Panc1 (cell line): ENCODE measurements around the gene WNT7B. TPM values are rescaled to one million over a fixed set of nuclear protein-coding genes. Genes with fewer than 3 reads are reported as not detected.

Source experiments
- ATAC-seq: fragments of 200-7000 bp; cut with Tn5 transposase; 2 replicates; pipeline ENCODE4 v1.9.1; 2020; ENCODE audit warnings: mild to moderate bottlenecking, moderate library complexity
- BruUV-seq: library from RNA; stranded (reverse); fragments of 400-500 nt; replicated peaks from 2 replicates; lab custom pipeline; 2021; lab: Mats Ljungman, UMichigan
- CTCF ChIA-PET: fragments of 300-600 bp; sonication (Branson Sonifier 250); formaldehyde crosslinking; loops from one replicate; lab custom pipeline; 2022; ENCODE audit warnings: antibody characterized with exemption; lab: Charles Lee
- POLR2A ChIA-PET: fragments of 300-600 bp; sonication (Branson Sonifier 250); formaldehyde crosslinking; loops from one replicate; lab custom pipeline; 2022; ENCODE audit warnings: antibody characterized with exemption; lab: Charles Lee
- DNase-seq: peaks from one replicate; pipeline ENCODE4 v3.0.0-alpha.2; 2010; ENCODE audit warnings: low read depth, low spot score
- H3K27ac ChIP-seq: 2 replicates; pipeline ENCODE4 v1.5.1; 2011; ENCODE audit warnings: mild to moderate bottlenecking, low read length, inconsistent platforms
- H3K27me3 ChIP-seq: fragments of 200-500 bp; sonication (Bioruptor generic); 2 replicates; pipeline ENCODE4 v1.6.0; 2014; ENCODE audit warnings: low read length, inconsistent platforms; ENCODE audit not compliant: control insufficient read depth, insufficient read depth
- H3K36me3 ChIP-seq: fragments of 200-500 bp; sonication (Bioruptor generic); 2 replicates; pipeline ENCODE4 v1.5.1; 2014; ENCODE audit warnings: inconsistent platforms, mild to moderate bottlenecking, low read length, moderate library complexity; ENCODE audit not compliant: control insufficient read depth, insufficient read depth
- H3K4me1 ChIP-seq: 2 replicates; pipeline ENCODE4 v1.5.1; 2011; ENCODE audit warnings: inconsistent platforms, mild to moderate bottlenecking, low read length, moderate library complexity; ENCODE audit not compliant: control insufficient read depth, insufficient read depth
- H3K4me3 ChIP-seq, 2 experiments: 2 replicates each; pipeline ENCODE4 v1.5.1; 2011 to 2012; ENCODE audit warnings: low read depth in 2 of 2, low read length in 2 of 2, mild to moderate bottlenecking in 2 of 2, inconsistent platforms in 1 of 2, moderate library complexity in 1 of 2
- H3K9me3 ChIP-seq: fragments of 200-500 bp; sonication (Bioruptor generic); 2 replicates; pipeline ENCODE4 v1.5.1; 2014; ENCODE audit warnings: low read depth, mild to moderate bottlenecking, inconsistent platforms, low read length, moderate library complexity; ENCODE audit not compliant: control insufficient read depth, insufficient read depth
- CTCF ChIP-seq: fragments of 450-650 bp; IDR thresholded peaks from 2 replicates; pipeline ENCODE4 v1.5.1; 2017; ENCODE audit warnings: mild to moderate bottlenecking
- POLR2AphosphoS5 ChIP-seq: IDR thresholded peaks from 2 replicates; pipeline ENCODE4 v1.6.1; 2012; ENCODE audit warnings: mild to moderate bottlenecking, low read depth, low read length, moderate library complexity
- REST ChIP-seq, 2 experiments: IDR thresholded peaks; 2 replicates each; pipeline ENCODE4 v1.6.1; 2011 to 2012; ENCODE audit warnings: low read depth in 2 of 2, control low read depth in 1 of 2, low read length in 1 of 2, mild to moderate bottlenecking in 1 of 2, moderate library complexity in 1 of 2; ENCODE audit not compliant: insufficient read depth in 1 of 2
- SIN3A ChIP-seq: IDR thresholded peaks from 2 replicates; pipeline ENCODE4 v1.6.1; 2012; ENCODE audit warnings: low read depth, mild to moderate bottlenecking, low read length, moderate library complexity, borderline replicate concordance; ENCODE audit not compliant: insufficient read depth
- TCF7L2 ChIP-seq: IDR thresholded peaks from 2 replicates; pipeline ENCODE4 v1.6.1; 2011; ENCODE audit warnings: mild to moderate bottlenecking, low read depth, low read length, inconsistent platforms
- in situ Hi-C: cut with HindIII; loops from 2 replicates; pipeline ENCODE4 v1.10.0; 2016; ENCODE audit warnings: low sequenced_read_pairs, low pct_unique_long_range_greater_than_20kb
- intact Hi-C: fragments of 100-400 bp; cut with micrococcal nuclease; formaldehyde crosslinking; loops from one replicate; pipeline ENCODE4 v1.10.0; 2022; ENCODE audit not compliant: unreplicated experiment
- total RNA-seq: library from RNA; stranded (reverse); gene quantifications from one replicate; pipeline ENCODE4 v1.2.1, GENCODE V29; 2021; ENCODE audit not compliant: unreplicated experiment

Gene WNT7B
- total RNA-seq, 1 experiment from 2014 or later = 52.1 TPM

GRCh38 chr22:45923212-45923611, 53.8 kb downstream of the WNT7B start:
- no peaks in the 10 kb centered on the region for H3K9me3 ChIP-seq
- ChIA-PET CTCF (no interaction called here), POLR2A (no interaction called here)
- BruUV-seq = no TSS peak
- no peaks in the 10 kb centered on the region for H3K36me3 ChIP-seq
- ATAC-seq = no peak
- in situ Hi-C loops = no loop called here
- H3K27me3 ChIP-seq = no peaks in the 10 kb centered on the region
- peaks cover 44% of the 10 kb centered on the region for H3K4me1 ChIP-seq
- H3K27ac ChIP-seq = no peak overlapping the region
- no peak overlapping the region for H3K4me3 ChIP-seq
- no peak for DNase-seq
- intact Hi-C loops = loop anchor here (10.0 kb wide), 1 partner anchor 58 kb away; no protein-coding TSS in a partner anchor
- TF ChIP-seq SIN3A = no peak
- no peak for TF ChIP-seq CTCF
- TF ChIP-seq TCF7L2 = no peak
- no peak for TF ChIP-seq REST (IDR thresholded peaks at IDR 0.05; ENCODE audit: insufficient read depth in 1 of 2, low read depth in 2 of 2, low read length in 1 of 2)
- no peak for TF ChIP-seq POLR2AphosphoS5

DNA sequence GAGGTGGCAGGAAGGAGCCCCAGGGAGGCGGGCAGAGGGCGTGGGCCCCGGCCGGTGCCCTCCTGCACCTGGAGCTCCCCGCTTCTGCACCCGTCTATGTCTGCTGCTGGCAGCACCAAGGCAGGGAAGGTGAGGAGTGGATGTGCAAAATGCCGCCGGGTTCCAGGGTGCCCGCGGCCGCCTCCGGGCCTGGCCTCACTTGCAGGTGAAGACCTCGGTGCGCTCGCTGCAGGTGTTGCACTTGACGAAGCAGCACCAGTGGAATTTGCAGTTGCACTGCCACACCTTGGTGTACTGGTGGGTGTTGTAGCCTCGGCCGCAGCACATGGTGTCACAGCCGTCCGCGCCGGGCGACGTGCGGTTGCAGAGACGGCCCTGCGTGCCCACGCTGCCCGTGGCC, 54.3 kb downstream of the WNT7B start:
- Histone ChIP-seq H3K4me3 (no peak overlapping the region), H3K9me3 (no peaks in the 10 kb centered on the region), H3K27ac (no peak overlapping the region), H3K4me1 (peaks cover 46% of the 10 kb centered on the region), H3K36me3 (no peaks in the 10 kb centered on the region), H3K27me3 (no peaks in the 10 kb centered on the region)
- intact Hi-C loops = loop anchor here (10.0 kb wide), 1 partner anchor 58 kb away; no protein-coding TSS in a partner anchor
- ChIA-PET POLR2A (no interaction called here), CTCF (interaction anchor here (0.6 kb wide), 1 partner anchor 52 kb away, joined by 3 read pairs; no protein-coding TSS in a partner anchor)
- no peak for ATAC-seq
- TF ChIP-seq REST (IDR thresholded peaks at IDR 0.05; ENCODE audit: insufficient read depth in 1 of 2, low read depth in 2 of 2, low read length in 1 of 2) (no peak), POLR2AphosphoS5 (no peak), TCF7L2 (no peak), SIN3A (no peak), CTCF (no peak)
- DNase-seq = no peak
- BruUV-seq = no TSS peak
- in situ Hi-C loops = no loop called here
